Upper lobe of right lung (tissue), 1 donor: ENCODE measurements around the gene MAN1A1. TPM values are rescaled to one million over a fixed set of nuclear protein-coding genes. Genes with fewer than 3 reads are reported as not detected.

Experiments used
- ATAC-seq: fragments of 200-7000 bp; cut with Tn5 transposase; one replicate; pipeline ENCODE4 v1.9.1; 2020; ENCODE audit warnings: mild to moderate bottlenecking, moderate library complexity
- DNase-seq: peaks from one replicate; pipeline ENCODE4 v3.0.0-alpha.2; 2020
- H3K27ac ChIP-seq: fragments of 200-600 bp; one replicate; pipeline ENCODE4 v1.8.0; 2022
- H3K27me3 ChIP-seq: fragments of 200-600 bp; one replicate; pipeline ENCODE4 v1.8.0; 2022; ENCODE audit warnings: mild to moderate bottlenecking
- H3K36me3 ChIP-seq: fragments of 200-600 bp; one replicate; pipeline ENCODE4 v1.8.0; 2022
- H3K4me1 ChIP-seq: fragments of 200-600 bp; one replicate; pipeline ENCODE4 v1.8.0; 2022
- H3K4me3 ChIP-seq: fragments of 200-600 bp; one replicate; pipeline ENCODE4 v1.8.0; 2022; ENCODE audit warnings: mild to moderate bottlenecking
- H3K9me3 ChIP-seq: fragments of 200-600 bp; one replicate; pipeline ENCODE4 v1.8.0; 2022
- intact Hi-C: fragments of 100-400 bp; cut with DNase I; formaldehyde crosslinking; loops from one replicate; pipeline ENCODE4 v1.11.0; 2022
- total RNA-seq: library from RNA; stranded (reverse); fragmentation: NEBNext Ultra II Directional; extraction: Animal tissue kit (Norgen Biotek cat#: 25700); gene quantifications from one replicate; pipeline ENCODE4 v1.2.1, GENCODE V29; 2021
- TF ChIP-seq, protein P1 (sequence below): fragments of 200-600 bp; IDR thresholded peaks from one replicate; pipeline ENCODE4 v1.8.0; 2022; ENCODE audit warnings: antibody characterized with exemption
- donor health status: DM: no; HTN: yes; CAD: no; lungs with severe emphysema.

The MAN1A1 gene
- total RNA-seq, 1 donor from 2014 or later = 74.0 TPM

DNA sequence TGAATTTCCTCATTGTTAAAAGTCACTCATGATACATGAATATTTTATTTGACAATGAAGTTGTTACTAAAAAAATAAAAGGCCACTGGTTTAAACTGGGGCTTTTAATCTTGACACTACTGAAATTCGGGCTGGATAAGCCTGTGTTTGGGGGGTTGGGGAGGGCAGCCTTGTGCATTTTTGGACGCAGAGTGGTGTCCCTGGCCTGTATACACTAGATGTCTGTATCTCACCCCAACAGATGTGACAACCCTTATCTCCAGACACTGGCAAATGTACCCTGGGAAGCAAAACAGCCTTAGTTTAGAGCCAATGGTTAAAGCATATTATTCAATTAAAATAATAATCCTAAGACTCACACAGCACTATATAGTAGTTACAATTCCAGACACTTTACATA lies 24.8 kb downstream of the MAN1A1 start:
- TF ChIP-seq, protein P1, sequence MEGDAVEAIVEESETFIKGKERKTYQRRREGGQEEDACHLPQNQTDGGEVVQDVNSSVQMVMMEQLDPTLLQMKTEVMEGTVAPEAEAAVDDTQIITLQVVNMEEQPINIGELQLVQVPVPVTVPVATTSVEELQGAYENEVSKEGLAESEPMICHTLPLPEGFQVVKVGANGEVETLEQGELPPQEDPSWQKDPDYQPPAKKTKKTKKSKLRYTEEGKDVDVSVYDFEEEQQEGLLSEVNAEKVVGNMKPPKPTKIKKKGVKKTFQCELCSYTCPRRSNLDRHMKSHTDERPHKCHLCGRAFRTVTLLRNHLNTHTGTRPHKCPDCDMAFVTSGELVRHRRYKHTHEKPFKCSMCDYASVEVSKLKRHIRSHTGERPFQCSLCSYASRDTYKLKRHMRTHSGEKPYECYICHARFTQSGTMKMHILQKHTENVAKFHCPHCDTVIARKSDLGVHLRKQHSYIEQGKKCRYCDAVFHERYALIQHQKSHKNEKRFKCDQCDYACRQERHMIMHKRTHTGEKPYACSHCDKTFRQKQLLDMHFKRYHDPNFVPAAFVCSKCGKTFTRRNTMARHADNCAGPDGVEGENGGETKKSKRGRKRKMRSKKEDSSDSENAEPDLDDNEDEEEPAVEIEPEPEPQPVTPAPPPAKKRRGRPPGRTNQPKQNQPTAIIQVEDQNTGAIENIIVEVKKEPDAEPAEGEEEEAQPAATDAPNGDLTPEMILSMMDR = no peak
- ATAC-seq (no peak), DNase-seq (no peak)
- Histone ChIP-seq H3K4me1 (no peaks in the 10 kb centered on the region), H3K4me3 (no peak overlapping the region), H3K36me3 (peaks cover 4% of the 10 kb centered on the region), H3K27me3 (no peaks in the 10 kb centered on the region), H3K27ac (no peak overlapping the region), H3K9me3 (no peaks in the 10 kb centered on the region)
- intact Hi-C loops = no loop called here

GRCh38 chr6:119323931-119324330 lies 25.6 kb downstream of the MAN1A1 start:
- DNase-seq (no peak), ATAC-seq (no peak)
- TF ChIP-seq, protein P1 = no peak
- Histone ChIP-seq H3K27me3 (no peaks in the 10 kb centered on the region), H3K9me3 (no peaks in the 10 kb centered on the region), H3K4me1 (no peaks in the 10 kb centered on the region), H3K27ac (no peak overlapping the region), H3K36me3 (peaks cover 4% of the 10 kb centered on the region), H3K4me3 (no peak overlapping the region)
- intact Hi-C loops = no loop called here

GRCh38 chr6:119323478-119323877 lies 26.1 kb downstream of the MAN1A1 start:
- DNase-seq (no peak), ATAC-seq (no peak)
- peaks cover 4% of the 10 kb centered on the region for H3K36me3 ChIP-seq
- H3K9me3 ChIP-seq = no peaks in the 10 kb centered on the region
- intact Hi-C loops = no loop called here
- no peaks in the 10 kb centered on the region for H3K27me3 ChIP-seq
- H3K4me3 ChIP-seq = no peak overlapping the region
- H3K27ac ChIP-seq = no peak overlapping the region
- TF ChIP-seq, protein P1 = no peak
- H3K4me1 ChIP-seq = no peaks in the 10 kb centered on the region

GRCh38 chr6:119322715-119323350 lies 26.7 kb downstream of the MAN1A1 start:
- peak; percentile 25 for ATAC-seq
- H3K36me3 ChIP-seq = peaks cover 4% of the 10 kb centered on the region
- H3K9me3 ChIP-seq = no peaks in the 10 kb centered on the region
- H3K4me3 ChIP-seq = no peak overlapping the region
- DNase-seq = no peak
- H3K27ac ChIP-seq = no peak overlapping the region
- intact Hi-C loops = no loop called here
- H3K4me1 ChIP-seq = no peaks in the 10 kb centered on the region
- TF ChIP-seq, protein P1 = no peak
- H3K27me3 ChIP-seq = no peaks in the 10 kb centered on the region

DNA sequence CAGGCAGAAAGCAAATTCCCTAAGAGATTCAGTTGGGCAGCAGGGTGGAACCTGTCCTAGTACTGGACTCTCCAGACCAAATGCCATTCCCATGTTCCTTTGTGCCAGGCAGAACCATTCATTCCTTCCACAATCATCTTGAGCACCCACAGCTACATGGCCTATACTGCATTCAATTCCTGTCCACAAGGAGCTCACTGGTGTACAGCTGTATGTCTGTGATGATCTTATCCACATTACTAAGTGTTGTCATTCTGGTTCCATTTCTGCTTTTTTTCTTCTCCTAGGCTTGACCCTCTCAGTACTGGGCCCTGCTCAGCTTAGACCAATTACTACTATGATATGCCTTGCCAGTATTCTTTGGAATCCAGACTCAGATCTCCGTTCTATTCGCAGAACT lies 27.5 kb downstream of the MAN1A1 start:
- H3K4me3 ChIP-seq = no peak overlapping the region
- intact Hi-C loops = no loop called here
- no peak overlapping the region for H3K27ac ChIP-seq
- ATAC-seq (peak; percentile 71), DNase-seq (no peak)
- TF ChIP-seq, protein P1 = no peak
- no peaks in the 10 kb centered on the region for H3K4me1 ChIP-seq
- H3K9me3 ChIP-seq = no peaks in the 10 kb centered on the region
- H3K27me3 ChIP-seq = no peaks in the 10 kb centered on the region
- peaks cover 3% of the 10 kb centered on the region for H3K36me3 ChIP-seq

- H3K27me3 ChIP-seq = no peaks in the 10 kb centered on the region
- TF ChIP-seq, protein P1 = no peak
- peaks cover 7% of the 10 kb centered on the region for H3K4me1 ChIP-seq
- intact Hi-C loops = no loop called here
- H3K9me3 ChIP-seq = no peaks in the 10 kb centered on the region
- no peaks in the 10 kb centered on the region for H3K36me3 ChIP-seq
- no peak for ATAC-seq
- H3K4me3 ChIP-seq = no peak overlapping the region
- no peak overlapping the region for H3K27ac ChIP-seq
- no peak for DNase-seq
These were observed 29.9 kb downstream of the MAN1A1 start for GRCh38 chr6:119319694-119320093.
